Nephron (organoid): ENCODE results near the gene TMPRSS11F.

Experiments used
- H3K27ac Mint-ChIP-seq, 3 experiments: 2 replicates each; pipeline ENCODE4 v1.8.0; 2020; ENCODE audit warnings: mixed read lengths in 3 of 3, mild to moderate bottlenecking in 2 of 3, moderate library complexity in 1 of 3
- H3K27me3 Mint-ChIP-seq: 2 replicates; pipeline ENCODE4 v1.8.0; 2021; ENCODE audit warnings: low read depth, mild to moderate bottlenecking, moderate library complexity, mixed read lengths
- H3K36me3 Mint-ChIP-seq: 2 replicates; pipeline ENCODE4 v1.8.0; 2020; ENCODE audit warnings: low read depth, mixed read lengths
- H3K4me1 Mint-ChIP-seq: 2 replicates; pipeline ENCODE4 v1.8.0; 2020; ENCODE audit warnings: mixed read lengths
- H3K4me3 Mint-ChIP-seq, 3 experiments: 2 replicates each; pipeline ENCODE4 v1.8.0; 2020; ENCODE audit warnings: mild to moderate bottlenecking in 3 of 3, mixed read lengths in 3 of 3, moderate library complexity in 2 of 3
- H3K9me3 Mint-ChIP-seq: 2 replicates; pipeline ENCODE4 v1.8.0; 2020; ENCODE audit warnings: mixed read lengths
- TF ChIP-seq, protein P1 (sequence below), 3 experiments: fragments of 200-600 bp; sonication (generic); IDR thresholded peaks; one replicate each; pipeline ENCODE4 v1.5.0; 2021; ENCODE audit warnings: antibody characterized with exemption in 3 of 3; ENCODE audit not compliant: unreplicated experiment in 3 of 3

The TMPRSS11F gene

DNA sequence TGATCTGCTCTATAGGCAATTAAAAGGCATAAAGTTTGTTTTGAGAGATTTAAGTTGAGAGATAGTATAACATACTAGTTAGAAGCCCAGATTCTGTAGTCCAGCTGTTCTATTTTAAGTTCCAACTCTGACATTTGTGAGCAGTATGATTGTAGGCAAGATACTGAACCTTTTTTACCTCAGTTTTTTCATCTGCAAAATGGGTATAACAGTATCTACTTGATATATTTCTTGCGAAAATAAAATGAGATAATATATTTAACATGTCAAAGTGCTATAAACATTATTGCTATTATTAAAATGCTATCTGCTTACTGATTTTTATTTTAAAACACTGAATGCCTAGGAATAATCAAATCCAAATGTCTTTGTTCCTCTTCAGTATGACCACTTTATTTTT is 19.2 kb downstream of the TMPRSS11F start:
- TF ChIP-seq, protein P1, sequence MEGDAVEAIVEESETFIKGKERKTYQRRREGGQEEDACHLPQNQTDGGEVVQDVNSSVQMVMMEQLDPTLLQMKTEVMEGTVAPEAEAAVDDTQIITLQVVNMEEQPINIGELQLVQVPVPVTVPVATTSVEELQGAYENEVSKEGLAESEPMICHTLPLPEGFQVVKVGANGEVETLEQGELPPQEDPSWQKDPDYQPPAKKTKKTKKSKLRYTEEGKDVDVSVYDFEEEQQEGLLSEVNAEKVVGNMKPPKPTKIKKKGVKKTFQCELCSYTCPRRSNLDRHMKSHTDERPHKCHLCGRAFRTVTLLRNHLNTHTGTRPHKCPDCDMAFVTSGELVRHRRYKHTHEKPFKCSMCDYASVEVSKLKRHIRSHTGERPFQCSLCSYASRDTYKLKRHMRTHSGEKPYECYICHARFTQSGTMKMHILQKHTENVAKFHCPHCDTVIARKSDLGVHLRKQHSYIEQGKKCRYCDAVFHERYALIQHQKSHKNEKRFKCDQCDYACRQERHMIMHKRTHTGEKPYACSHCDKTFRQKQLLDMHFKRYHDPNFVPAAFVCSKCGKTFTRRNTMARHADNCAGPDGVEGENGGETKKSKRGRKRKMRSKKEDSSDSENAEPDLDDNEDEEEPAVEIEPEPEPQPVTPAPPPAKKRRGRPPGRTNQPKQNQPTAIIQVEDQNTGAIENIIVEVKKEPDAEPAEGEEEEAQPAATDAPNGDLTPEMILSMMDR (IDR thresholded peaks at IDR 0.05; ENCODE audit: unreplicated experiment in 3 of 3), result no peak
- H3K4me3 Mint-ChIP-seq, result no peak overlapping the region
- H3K36me3 Mint-ChIP-seq, result no peaks in the 10 kb centered on the region
- no peaks in the 10 kb centered on the region for H3K9me3 Mint-ChIP-seq
- H3K4me1 Mint-ChIP-seq, result no peaks in the 10 kb centered on the region
- H3K27ac Mint-ChIP-seq, result no peak overlapping the region
- no peaks in the 10 kb centered on the region for H3K27me3 Mint-ChIP-seq

DNA sequence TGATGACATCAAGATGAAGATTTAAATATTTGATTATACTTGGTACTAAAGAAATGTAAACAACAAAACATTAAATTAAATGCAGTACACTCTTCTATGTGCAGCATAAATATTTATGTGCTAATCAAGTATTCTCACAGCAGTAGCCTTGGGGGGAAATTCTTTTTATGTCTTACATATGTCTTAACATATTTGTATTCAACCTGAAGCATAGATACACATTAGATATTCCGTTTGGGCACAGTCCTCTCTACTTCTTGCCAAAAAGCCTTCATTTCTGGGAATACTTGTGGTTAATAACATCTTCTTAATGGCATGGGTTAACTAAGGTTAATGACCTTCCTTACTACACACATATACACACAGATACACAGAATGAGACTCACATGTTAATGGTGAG is 19.8 kb downstream of the TMPRSS11F start:
- Mint-ChIP-seq H3K4me1 (no peaks in the 10 kb centered on the region), H3K27me3 (no peaks in the 10 kb centered on the region), H3K4me3 (no peak overlapping the region), H3K27ac (no peak overlapping the region), H3K36me3 (no peaks in the 10 kb centered on the region), H3K9me3 (no peaks in the 10 kb centered on the region)
- TF ChIP-seq, protein P1 (IDR thresholded peaks at IDR 0.05; ENCODE audit: unreplicated experiment in 3 of 3), result no peak

DNA sequence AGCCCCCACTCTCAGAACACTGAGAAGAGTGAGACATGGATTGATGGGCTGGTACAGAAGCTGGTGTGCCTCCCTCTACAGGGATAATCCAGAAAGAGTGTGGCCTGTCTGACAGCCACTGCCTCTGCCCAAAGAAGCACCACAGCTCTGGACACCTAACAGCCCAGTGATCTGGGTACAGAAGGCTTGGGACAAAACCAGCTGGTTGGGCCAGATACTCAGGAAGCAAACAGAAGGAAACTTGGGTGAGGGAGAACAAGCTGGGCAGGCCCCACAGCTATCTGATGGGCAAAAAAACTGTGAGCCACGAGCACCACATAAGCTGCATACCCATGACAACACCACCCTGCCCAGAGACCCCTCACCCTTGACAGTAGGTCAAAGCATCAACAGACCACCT is 46.9 kb downstream of the TMPRSS11F start:
- H3K4me3 Mint-ChIP-seq, result no peak overlapping the region
- H3K4me1 Mint-ChIP-seq, result no peaks in the 10 kb centered on the region
- TF ChIP-seq, protein P1 (IDR thresholded peaks at IDR 0.05; ENCODE audit: unreplicated experiment in 3 of 3), result no peak

DNA sequence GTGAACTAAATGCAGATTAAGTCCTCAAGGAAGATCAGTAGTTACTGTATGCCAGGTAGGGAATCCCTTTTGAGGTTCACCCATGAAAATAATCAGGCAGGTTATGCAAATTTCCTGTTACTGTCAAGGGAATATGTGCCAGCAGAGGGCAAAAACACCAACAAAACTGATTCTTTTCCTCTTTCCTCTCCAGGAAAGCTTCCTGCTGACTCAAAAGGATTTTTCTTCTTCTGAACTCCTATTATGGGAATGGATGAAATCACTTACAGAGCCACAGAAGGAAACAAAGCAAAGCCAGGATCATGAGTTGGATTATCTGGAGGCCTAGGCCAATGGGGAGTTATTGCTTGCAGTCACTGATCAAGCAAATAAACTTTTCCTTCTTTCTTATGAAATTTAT is 49.7 kb downstream of the TMPRSS11F start:
- Mint-ChIP-seq H3K9me3 (no peaks in the 10 kb centered on the region), H3K4me3 (no peak overlapping the region), H3K27ac (no peak overlapping the region), H3K27me3 (no peaks in the 10 kb centered on the region), H3K36me3 (no peaks in the 10 kb centered on the region), H3K4me1 (no peaks in the 10 kb centered on the region)
- TF ChIP-seq, protein P1 (IDR thresholded peaks at IDR 0.05; ENCODE audit: unreplicated experiment in 3 of 3), result no peak

More for the DNA sequence above, 46.9 kb downstream of the TMPRSS11F start:
- Mint-ChIP-seq H3K27ac (no peak overlapping the region), H3K9me3 (peaks cover 17% of the 10 kb centered on the region), H3K36me3 (no peaks in the 10 kb centered on the region), H3K27me3 (no peaks in the 10 kb centered on the region)

DNA sequence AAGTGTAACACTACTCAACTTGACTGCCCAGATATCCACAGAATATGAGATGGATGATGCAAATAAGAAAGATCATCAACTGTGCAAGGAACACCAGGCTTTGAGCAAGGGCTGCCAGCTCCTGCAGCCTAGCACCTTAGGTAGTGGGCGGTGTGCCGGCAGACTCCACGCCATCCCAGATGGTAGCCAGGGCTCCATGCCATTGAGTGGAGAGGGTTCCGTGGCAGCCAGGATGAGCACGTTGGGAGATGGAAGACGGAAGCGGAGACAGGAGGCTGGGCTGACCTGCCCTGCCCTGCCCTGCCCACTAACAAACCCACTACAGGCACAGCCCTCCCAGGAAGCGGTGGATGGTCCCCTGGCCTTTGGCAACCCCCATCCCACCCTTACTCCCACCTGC is 51.9 kb downstream of the TMPRSS11F start:
- Mint-ChIP-seq H3K4me3 (no peak overlapping the region), H3K4me1 (no peaks in the 10 kb centered on the region), H3K27me3 (no peaks in the 10 kb centered on the region), H3K36me3 (no peaks in the 10 kb centered on the region), H3K9me3 (no peaks in the 10 kb centered on the region), H3K27ac (no peak overlapping the region)
- TF ChIP-seq, protein P1 (IDR thresholded peaks at IDR 0.05; ENCODE audit: unreplicated experiment in 3 of 3), result no peak

DNA sequence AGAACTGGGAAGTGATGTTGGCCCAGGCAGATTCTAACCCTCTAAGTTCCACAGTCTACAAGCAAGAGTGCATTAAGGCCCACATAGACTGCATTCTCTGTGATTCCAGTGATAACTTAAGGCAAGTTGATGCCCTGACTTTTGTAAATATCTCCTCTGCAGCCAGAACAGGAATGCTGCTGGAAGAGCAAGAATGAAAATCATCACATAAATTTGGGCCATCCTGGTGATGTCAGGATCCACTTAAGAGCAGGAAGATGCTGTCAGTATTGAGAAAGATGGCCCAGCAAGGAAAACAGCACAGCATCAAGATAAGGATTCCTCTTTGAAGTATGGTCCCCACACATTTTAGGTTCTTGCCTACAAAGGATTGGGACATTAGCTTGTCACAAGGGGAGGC is 52.4 kb downstream of the TMPRSS11F start:
- H3K27ac Mint-ChIP-seq, result no peak overlapping the region
- H3K4me1 Mint-ChIP-seq, result no peaks in the 10 kb centered on the region
- no peaks in the 10 kb centered on the region for H3K9me3 Mint-ChIP-seq
- H3K36me3 Mint-ChIP-seq, result no peaks in the 10 kb centered on the region
- TF ChIP-seq, protein P1 (IDR thresholded peaks at IDR 0.05; ENCODE audit: unreplicated experiment in 3 of 3), result no peak
- H3K27me3 Mint-ChIP-seq, result no peaks in the 10 kb centered on the region
- H3K4me3 Mint-ChIP-seq, result no peak overlapping the region
